Naive B cell (primary cell): Measurements from ENCODE around the gene HUWE1. TPM values are rescaled to one million over a fixed set of nuclear protein-coding genes. Genes with fewer than 3 reads are reported as not detected.
"Not testable (repeated sequence)": the region's sequence is repeated elsewhere in the genome, so short reads cannot be mapped to it uniquely, and the experiment has no call there.

Source experiments
- ATAC-seq, 2 donors: fragments of 150-1000 bp; cut with Tn5 transposase; 2 replicates each; pipeline ENCODE4 v1.10.0; 2021; ENCODE audit warnings: low read depth in 2 of 2, mild to moderate bottlenecking in 2 of 2, moderate library complexity in 2 of 2
- DNase-seq: peaks from one replicate; pipeline ENCODE4 v3.0.0; 2022
- H3K27ac Mint-ChIP-seq, 6 donors: one replicate each; pipeline ENCODE4 v1.8.0; 2020 to 2022; ENCODE audit warnings: mild to moderate bottlenecking in 6 of 6, mixed read lengths in 6 of 6, moderate library complexity in 5 of 6, inconsistent platforms in 2 of 6
- H3K27me3 Mint-ChIP-seq, 3 donors: one replicate each; pipeline ENCODE4 v1.8.0; 2021 to 2022; ENCODE audit warnings: mixed read lengths in 3 of 3, mild to moderate bottlenecking in 1 of 3
- H3K36me3 Mint-ChIP-seq, 2 donors: one replicate each; pipeline ENCODE4 v1.8.0; 2020 to 2022; ENCODE audit warnings: mixed read lengths in 2 of 2, inconsistent platforms in 1 of 2, mild to moderate bottlenecking in 1 of 2
- H3K4me1 Mint-ChIP-seq, 3 donors: one replicate each; pipeline ENCODE4 v1.8.0; 2020 to 2022; ENCODE audit warnings: mixed read lengths in 3 of 3, inconsistent platforms in 1 of 3, mild to moderate bottlenecking in 1 of 3, moderate library complexity in 1 of 3
- H3K4me3 Mint-ChIP-seq, 8 donors: one replicate each; pipeline ENCODE4 v1.8.0; 2020 to 2022; ENCODE audit warnings: mild to moderate bottlenecking in 8 of 8, mixed read lengths in 8 of 8, moderate library complexity in 8 of 8, inconsistent platforms in 2 of 8
- H3K9me3 Mint-ChIP-seq, 7 donors: one replicate each; pipeline ENCODE4 v1.8.0; 2020 to 2022; ENCODE audit warnings: mixed read lengths in 7 of 7, mild to moderate bottlenecking in 5 of 7, inconsistent platforms in 2 of 7, moderate library complexity in 1 of 7
- polyA plus RNA-seq, 6 donors: library from polyadenylated mRNA; unstranded; fragments of 300-500 nt; fragmentation: Illumina TruSeq; gene quantifications; one replicate each; pipeline ENCODE4 v1.2.3, GENCODE V29; 2021; ENCODE audit warnings: low read depth in 6 of 6

The HUWE1 gene
- polyA plus RNA-seq, 6 donors from 2014 or later: 7.6 to 14.2 (median 11.3) TPM

DNA sequence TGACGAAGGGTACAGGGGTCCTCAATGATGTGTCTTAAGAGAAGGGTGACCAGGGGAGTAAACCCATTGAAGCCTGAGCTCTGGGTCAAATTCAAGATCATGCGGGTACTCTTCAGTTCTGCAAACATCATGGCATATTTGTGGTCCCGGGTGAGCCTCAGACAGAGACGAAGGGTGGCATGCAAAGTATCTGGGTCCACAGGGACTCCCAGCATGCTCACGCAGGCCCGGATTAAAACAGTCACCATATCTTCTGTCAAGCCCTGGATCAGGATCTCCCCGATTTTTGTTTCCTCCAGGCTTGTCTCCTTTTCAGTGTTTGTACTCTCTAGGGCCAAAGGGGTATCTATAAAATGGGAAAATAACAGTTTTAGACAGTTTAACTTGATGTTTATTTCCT, 102.9 kb downstream of the HUWE1 start:
- H3K36me3 Mint-ChIP-seq: peaks cover 0 to 8% of the 10 kb centered on the region in 2 donors
- no peak for ATAC-seq
- H3K27ac Mint-ChIP-seq: no peak overlapping the region
- DNase-seq: no peak
- no peak overlapping the region for H3K4me3 Mint-ChIP-seq
- H3K27me3 Mint-ChIP-seq: no peaks in the 10 kb centered on the region
- H3K9me3 Mint-ChIP-seq: no peaks in the 10 kb centered on the region
- H3K4me1 Mint-ChIP-seq: no peaks in the 10 kb centered on the region

GRCh38 chrX:53580742-53581504, 105.6 kb downstream of the HUWE1 start:
- Mint-ChIP-seq H3K4me1 (no peaks in the 10 kb centered on the region), H3K4me3 (no peak overlapping the region), H3K27me3 (no peaks in the 10 kb centered on the region), H3K27ac (no peak overlapping the region), H3K36me3 (peaks cover 0 to 15% of the 10 kb centered on the region in 2 donors), H3K9me3 (no peaks in the 10 kb centered on the region)
- ATAC-seq (no peak), DNase-seq (no peak)

DNA sequence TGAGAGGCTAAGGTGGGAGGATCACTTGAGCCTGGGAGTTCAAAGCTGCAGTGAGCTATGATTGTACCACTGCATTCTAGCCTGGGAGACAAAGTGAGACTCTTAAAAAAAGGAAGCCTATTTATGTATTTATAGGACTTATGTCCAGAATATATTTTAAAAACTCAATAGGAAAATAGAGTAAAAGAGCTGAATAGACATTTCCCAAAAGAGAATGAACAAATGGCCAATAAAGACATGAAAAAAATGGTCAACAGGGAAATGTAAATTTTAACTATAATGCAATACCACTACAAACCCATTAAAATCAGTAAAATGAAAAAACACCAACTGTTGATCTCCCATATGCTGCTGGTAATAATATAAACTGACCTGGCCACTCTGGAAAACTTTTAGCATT, 115.0 kb downstream of the HUWE1 start:
- H3K27ac Mint-ChIP-seq: peak overlapping the region in 1 of 6 donors; percentile 15
- no peak overlapping the region for H3K4me3 Mint-ChIP-seq
- H3K36me3 Mint-ChIP-seq: peaks cover 0 to 2% of the 10 kb centered on the region in 2 donors
- ATAC-seq (no peak), DNase-seq (no peak)
- H3K9me3 Mint-ChIP-seq: no peaks in the 10 kb centered on the region
- H3K4me1 Mint-ChIP-seq: no peaks in the 10 kb centered on the region
- H3K27me3 Mint-ChIP-seq: no peaks in the 10 kb centered on the region

- Mint-ChIP-seq H3K4me3 (no peak overlapping the region), H3K27ac (no peak overlapping the region), H3K36me3 (peaks cover 5 to 20% of the 10 kb centered on the region in 2 donors), H3K27me3 (no peaks in the 10 kb centered on the region), H3K9me3 (peaks cover 0 to 2% (median 0%) of the 10 kb centered on the region in 7 donors), H3K4me1 (no peaks in the 10 kb centered on the region)
- DNase-seq (no peak), ATAC-seq (no peak)
These were observed 123.2 kb downstream of the HUWE1 start for GRCh38 chrX:53563324-53563723.

- Mint-ChIP-seq H3K36me3 (peaks cover 5 to 22% of the 10 kb centered on the region in 2 donors), H3K27ac (no peak overlapping the region), H3K4me1 (no peaks in the 10 kb centered on the region), H3K27me3 (no peaks in the 10 kb centered on the region), H3K4me3 (no peak overlapping the region), H3K9me3 (peaks cover 0 to 2% (median 0%) of the 10 kb centered on the region in 7 donors)
- DNase-seq (no peak), ATAC-seq (no peak)
These were observed 124.6 kb downstream of the HUWE1 start for GRCh38 chrX:53561912-53562311.

- Mint-ChIP-seq H3K27ac (peak overlapping the region in 1 of 6 donors; percentile 42), H3K9me3 (peaks cover 0 to 2% (median 0%) of the 10 kb centered on the region in 7 donors), H3K27me3 (no peaks in the 10 kb centered on the region), H3K36me3 (peaks cover 0 to 22% of the 10 kb centered on the region in 2 donors), H3K4me1 (no peaks in the 10 kb centered on the region), H3K4me3 (no peak overlapping the region)
- DNase-seq (no peak), ATAC-seq (no peak)
These were observed 127.9 kb downstream of the HUWE1 start for GRCh38 chrX:53558646-53559045.

DNA sequence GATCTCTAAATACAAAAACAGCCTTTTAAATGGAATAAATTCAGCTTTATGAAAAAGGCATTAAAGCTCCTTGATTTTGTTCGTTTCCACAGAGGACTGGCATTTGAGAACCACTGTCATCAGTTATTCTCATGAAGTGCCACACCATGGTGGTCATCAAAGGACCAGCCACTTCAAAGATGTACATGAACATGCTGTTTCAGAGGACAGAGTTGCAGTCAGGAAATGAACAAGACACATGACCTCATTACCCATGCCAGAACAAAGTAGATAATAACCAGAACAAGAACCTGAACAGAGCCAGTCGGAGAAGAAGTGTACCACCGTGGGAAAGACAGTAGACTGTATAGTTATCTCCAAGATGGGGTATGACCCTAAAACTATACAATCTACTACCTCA, 129.7 kb downstream of the HUWE1 start:
- Mint-ChIP-seq H3K9me3 (no peaks in the 10 kb centered on the region), H3K36me3 (peaks cover 0 to 31% of the 10 kb centered on the region in 2 donors), H3K27ac (no peak overlapping the region)

DNA sequence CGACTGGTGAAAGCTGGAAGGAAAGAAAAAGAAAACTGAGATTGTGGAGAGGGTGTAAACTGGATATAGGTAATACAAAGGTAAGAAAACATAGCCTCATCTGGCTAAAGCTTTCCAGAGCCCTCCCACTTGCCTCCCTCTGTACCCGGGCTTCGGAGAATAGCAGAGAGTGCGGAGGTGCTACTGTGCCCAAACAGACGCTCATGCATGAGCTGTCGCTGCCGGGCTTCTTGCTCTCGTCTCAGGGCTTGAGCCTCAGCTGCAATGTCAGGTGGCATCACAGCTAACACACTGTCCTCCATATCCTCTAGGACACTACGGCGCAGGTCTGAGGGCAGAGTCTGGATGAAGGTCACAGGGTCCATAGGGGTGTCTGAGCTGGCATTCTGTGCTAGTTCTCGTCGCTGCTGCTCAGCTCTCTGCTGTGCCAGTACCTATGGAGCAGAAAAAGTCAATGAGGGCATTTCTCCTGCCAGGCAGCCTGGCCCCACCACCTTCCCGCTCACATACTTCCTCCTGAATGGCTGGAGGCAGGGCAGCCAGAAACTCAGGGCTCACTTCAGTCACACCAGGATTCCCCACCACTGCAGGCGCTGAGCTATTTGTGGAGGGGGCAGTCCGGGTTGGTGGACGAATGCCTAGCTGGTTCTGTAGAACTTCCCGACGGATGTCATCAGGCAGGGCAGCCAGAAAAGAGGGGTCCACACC, 135.6 kb downstream of the HUWE1 start:
- Mint-ChIP-seq H3K27me3 (no peaks in the 10 kb centered on the region), H3K4me1 (no peaks in the 10 kb centered on the region), H3K27ac (peak overlapping the region in 2 of 6 donors; percentile 67 to 68), H3K9me3 (no peaks in the 10 kb centered on the region), H3K36me3 (peaks cover 0 to 17% of the 10 kb centered on the region in 2 donors), H3K4me3 (peak overlapping the region in 1 of 8 donors; percentile 52)
- DNase-seq (no peak), ATAC-seq (no peak)

More for the DNA sequence above, 129.7 kb downstream of the HUWE1 start:
- H3K4me1 Mint-ChIP-seq: no peaks in the 10 kb centered on the region
- DNase-seq: no peak
- H3K4me3 Mint-ChIP-seq: no peak overlapping the region
- ATAC-seq: no peak
- H3K27me3 Mint-ChIP-seq: no peaks in the 10 kb centered on the region

DNA sequence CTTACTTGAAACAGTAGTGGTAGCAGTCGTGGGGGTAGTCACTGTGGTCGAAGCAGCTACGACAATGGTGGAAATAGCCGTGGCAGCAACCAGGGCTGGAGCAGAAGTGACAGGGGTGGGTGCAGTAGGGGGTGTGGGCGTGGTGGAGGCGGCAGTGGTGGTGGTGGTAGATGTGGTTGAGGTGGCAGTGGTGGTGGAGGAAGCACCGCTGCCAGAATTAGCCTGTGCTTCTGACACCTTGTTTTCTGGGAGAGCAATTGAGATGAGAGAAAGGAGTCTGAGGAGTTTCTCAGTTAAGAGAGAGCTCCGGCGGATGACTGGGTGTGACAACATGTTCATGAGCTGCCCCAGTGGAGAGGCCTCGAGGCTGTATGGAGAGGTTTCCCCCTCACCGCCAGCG, 138.9 kb downstream of the HUWE1 start:
- no peaks in the 10 kb centered on the region for H3K4me1 Mint-ChIP-seq
- H3K27ac Mint-ChIP-seq: no peak overlapping the region
- no peak for DNase-seq
- peaks cover 0 to 15% of the 10 kb centered on the region in 2 donors for H3K36me3 Mint-ChIP-seq
- H3K9me3 Mint-ChIP-seq: no peaks in the 10 kb centered on the region
- H3K4me3 Mint-ChIP-seq: no peak overlapping the region
- H3K27me3 Mint-ChIP-seq: no peaks in the 10 kb centered on the region
- no peak for ATAC-seq

GRCh38 chrX:53544936-53545335, 141.6 kb downstream of the HUWE1 start:
- H3K27ac Mint-ChIP-seq: peak overlapping the region in 2 of 6 donors; percentile 63 to 77
- no peaks in the 10 kb centered on the region for H3K27me3 Mint-ChIP-seq
- ATAC-seq: no peak
- no peaks in the 10 kb centered on the region for H3K4me1 Mint-ChIP-seq
- H3K4me3 Mint-ChIP-seq: no peak overlapping the region
- H3K9me3 Mint-ChIP-seq: peaks cover 0 to 2% (median 0%) of the 10 kb centered on the region in 7 donors
- peaks cover 0 to 8% of the 10 kb centered on the region in 2 donors for H3K36me3 Mint-ChIP-seq
- DNase-seq: no peak

DNA sequence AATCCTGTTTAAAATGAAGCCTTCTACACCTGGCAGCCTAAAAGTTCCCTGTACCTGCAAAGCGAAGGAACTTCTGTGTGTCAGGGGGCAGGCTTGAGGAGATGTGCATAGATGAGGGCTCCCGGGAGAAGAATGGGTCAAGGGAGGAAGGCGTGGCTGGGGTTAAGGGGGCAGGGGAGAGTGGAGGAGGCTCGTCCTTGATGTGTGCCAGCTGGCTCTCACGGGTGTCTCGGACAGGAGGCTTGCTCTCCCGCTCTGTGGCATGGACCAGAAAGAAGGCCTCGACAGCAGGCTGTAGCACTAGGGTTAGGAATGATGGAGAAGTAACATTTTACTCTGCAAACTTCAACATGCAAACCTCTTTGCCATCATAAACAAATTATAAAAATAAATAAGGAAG, 147.7 kb downstream of the HUWE1 start:
- ATAC-seq (no peak), DNase-seq (no peak)
- Mint-ChIP-seq H3K4me1 (no peaks in the 10 kb centered on the region), H3K27me3 (no peaks in the 10 kb centered on the region), H3K4me3 (peak overlapping the region in 1 of 8 donors; percentile 61), H3K9me3 (peaks cover 0 to 4% (median 0%) of the 10 kb centered on the region in 7 donors), H3K36me3 (peaks cover 0 to 16% of the 10 kb centered on the region in 2 donors), H3K27ac (peak overlapping the region in 3 of 6 donors; percentile 76 to 84 (median 76))

GRCh38 chrX:53531255-53531966, 155.1 kb downstream of the HUWE1 start:
- not testable (repeated sequence) for H3K36me3 Mint-ChIP-seq, H3K4me1 Mint-ChIP-seq, ATAC-seq, DNase-seq, H3K27me3 Mint-ChIP-seq, H3K4me3 Mint-ChIP-seq
- Mint-ChIP-seq H3K27ac (peak overlapping the region in 1 of 6 donors; percentile 92), H3K9me3 (peaks cover 0 to 19% (median 16%) of the 10 kb centered on the region in 7 donors)

DNA sequence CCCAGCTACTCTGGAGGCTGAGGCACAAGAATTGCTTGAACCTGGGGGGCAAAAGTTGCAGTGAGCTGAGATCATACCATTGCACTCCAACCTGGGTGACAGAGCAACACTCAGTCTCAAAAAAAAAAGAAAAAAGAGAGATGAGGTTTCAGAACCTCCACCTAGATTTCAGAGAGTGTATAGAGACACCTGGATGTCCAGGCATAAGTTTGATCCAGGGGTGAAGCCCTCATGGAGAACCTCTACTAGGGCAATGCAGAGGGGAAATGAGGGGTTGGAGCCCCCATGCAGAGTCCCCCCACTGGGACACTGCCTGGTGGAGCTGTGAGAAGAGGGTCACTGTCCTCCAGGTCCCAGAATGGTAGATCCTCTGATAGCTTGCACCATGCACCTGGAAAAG, 159.5 kb downstream of the HUWE1 start:
- DNase-seq: no peak
- peaks cover 0 to 5% (median 0%) of the 10 kb centered on the region in 3 donors for H3K4me1 Mint-ChIP-seq
- no peaks in the 10 kb centered on the region for H3K27me3 Mint-ChIP-seq
- H3K4me3 Mint-ChIP-seq: peak overlapping the region in 1 of 8 donors; percentile 15
- no peak overlapping the region for H3K27ac Mint-ChIP-seq
- ATAC-seq: no peak
- H3K9me3 Mint-ChIP-seq: peaks cover 5 to 29% (median 20%) of the 10 kb centered on the region in 7 donors
- peaks cover 0 to 5% of the 10 kb centered on the region in 2 donors for H3K36me3 Mint-ChIP-seq
